WTC11 (cell line): Measurements from ENCODE around the gene FAM193B.

Experiments
- ATF1 ChIP-seq: sonication (generic); formaldehyde crosslinking; IDR thresholded peaks from 2 replicates; pipeline ENCODE4 v1.8.1; 2023; ENCODE audit warnings: mild to moderate bottlenecking, moderate library complexity, missing genetic modification reagents
- CTCF ChIP-seq: fragments of 200-600 bp; IDR thresholded peaks from 2 replicates; pipeline ENCODE4 v1.8.0; 2022; ENCODE audit warnings: antibody characterized with exemption
- ETV6 ChIP-seq: sonication (generic); formaldehyde crosslinking; IDR thresholded peaks from 2 replicates; pipeline ENCODE4 v1.8.1; 2022; ENCODE audit warnings: mild to moderate bottlenecking, missing genetic modification reagents
- JUN ChIP-seq: sonication (generic); formaldehyde crosslinking; IDR thresholded peaks from 2 replicates; pipeline ENCODE4 v1.8.0; 2023; ENCODE audit warnings: mild to moderate bottlenecking, missing genetic modification reagents
- NR2C2 ChIP-seq: sonication (generic); formaldehyde crosslinking; IDR thresholded peaks from 2 replicates; pipeline ENCODE4 v1.8.0; 2022; ENCODE audit warnings: mild to moderate bottlenecking, missing genetic modification reagents
- NR3C1 ChIP-seq: sonication (generic); formaldehyde crosslinking; conservative IDR thresholded peaks from 2 replicates; pipeline ENCODE4 v1.8.1; 2023; ENCODE audit warnings: low read depth, mild to moderate bottlenecking, missing genetic modification reagents
- RORB ChIP-seq: fragments of 250-450 bp; sonication (Bioruptor Pico); IDR thresholded peaks from 2 replicates; pipeline ENCODE4 v1.9.0; 2021; ENCODE audit warnings: mild to moderate bottlenecking
- SP1 ChIP-seq: sonication (generic); formaldehyde crosslinking; conservative IDR thresholded peaks from 2 replicates; pipeline ENCODE4 v1.8.1; 2022; ENCODE audit warnings: missing genetic modification reagents
- TEAD4 ChIP-seq: sonication (generic); formaldehyde crosslinking; IDR thresholded peaks from 2 replicates; pipeline ENCODE4 v1.8.0; 2022; ENCODE audit warnings: mild to moderate bottlenecking, missing genetic modification reagents

- no peak for TF ChIP-seq CTCF
- no peak for TF ChIP-seq NR2C2 (CRISPR knock-in tag)
- no peak for TF ChIP-seq SP1 (CRISPR knock-in tag)
- TF ChIP-seq TEAD4 (CRISPR knock-in tag) = no peak
- no peak for TF ChIP-seq JUN (CRISPR knock-in tag)
- no peak for TF ChIP-seq RORB
- TF ChIP-seq ATF1 (CRISPR knock-in tag) = no peak
- no peak for TF ChIP-seq NR3C1 (CRISPR knock-in tag)
- no peak for TF ChIP-seq ETV6 (CRISPR knock-in tag)
Measured at GRCh38 chr5:177507165-177507564, 47.2 kb downstream of the FAM193B start.
